ENCODE measurements around the gene C1orf52.
"Not testable (repeated sequence)": the region's sequence is repeated elsewhere in the genome, so short reads cannot be mapped to it uniquely, and the experiment has no call there.

Gene C1orf52

GRCh38 chr1:85278853-85279314 is 19.4 kb upstream of the C1orf52 start:
- in situ Hi-C loops (cut with MboI; ENCODE audit: low sequenced_read_pairs), result no loop called here

- in situ Hi-C loops (cut with MboI; ENCODE audit: low sequenced_read_pairs), result no loop called here
Observed at GRCh38 chr1:85277802-85278201, 18.3 kb upstream of the C1orf52 start.

- in situ Hi-C loops (cut with MboI; ENCODE audit: low sequenced_read_pairs), result no loop called here
Observed at GRCh38 chr1:85276978-85277639, 17.6 kb upstream of the C1orf52 start.

GRCh38 chr1:85276215-85276977 is 16.9 kb upstream of the C1orf52 start, which contains the start of gene BCL10:
TSS of gene BCL10 (minus strand) at chr1:85276632. CDS start at chr1:85276352, 280 bp downstream.
- in situ Hi-C loops (cut with MboI; ENCODE audit: low sequenced_read_pairs), result no loop called here

- in situ Hi-C loops (cut with MboI; ENCODE audit: low sequenced_read_pairs), result no loop called here
Observed at GRCh38 chr1:85275701-85276214, 16.3 kb upstream of the C1orf52 start.

GRCh38 chr1:85274969-85275453 is 15.5 kb upstream of the C1orf52 start:
- in situ Hi-C loops (cut with MboI; ENCODE audit: low sequenced_read_pairs), result no loop called here

GRCh38 chr1:85273397-85273796 is 13.9 kb upstream of the C1orf52 start:
- in situ Hi-C loops (cut with MboI; ENCODE audit: low sequenced_read_pairs), result no loop called here

GRCh38 chr1:85268801-85269585 is 9.5 kb upstream of the C1orf52 start:
- in situ Hi-C loops (cut with MboI; ENCODE audit: low sequenced_read_pairs), result no loop called here

GRCh38 chr1:85267313-85267712 is 7.9 kb upstream of the C1orf52 start:
- in situ Hi-C loops (cut with MboI; ENCODE audit: low sequenced_read_pairs), result no loop called here

GRCh38 chr1:85264150-85264549 is 4.7 kb upstream of the C1orf52 start:
- in situ Hi-C loops (cut with MboI; ENCODE audit: low sequenced_read_pairs), result no loop called here

GRCh38 chr1:85262985-85263384 is 3.5 kb upstream of the C1orf52 start:
- in situ Hi-C loops (cut with MboI; ENCODE audit: low sequenced_read_pairs), result no loop called here

- in situ Hi-C loops (cut with MboI; ENCODE audit: low sequenced_read_pairs), result no loop called here
Observed at GRCh38 chr1:85259912-85260274, 431 bp upstream of the C1orf52 start.

GRCh38 chr1:85258536-85259117 is 835 bp downstream of the C1orf52 start:
- in situ Hi-C loops (cut with MboI; ENCODE audit: low sequenced_read_pairs), result no loop called here

GRCh38 chr1:85249042-85249441 is 10.4 kb downstream of the C1orf52 start:
- in situ Hi-C loops (cut with MboI; ENCODE audit: low sequenced_read_pairs), result not testable (repeated sequence)

GRCh38 chr1:85245891-85246290 is 13.6 kb downstream of the C1orf52 start:
- in situ Hi-C loops (cut with MboI; ENCODE audit: low sequenced_read_pairs), result no loop called here

- in situ Hi-C loops (cut with MboI; ENCODE audit: low sequenced_read_pairs), result no loop called here
Observed at GRCh38 chr1:85245456-85245855, 14.0 kb downstream of the C1orf52 start.

GRCh38 chr1:85244271-85245061 is 15.0 kb downstream of the C1orf52 start:
- in situ Hi-C loops (cut with MboI; ENCODE audit: low sequenced_read_pairs), result no loop called here

- in situ Hi-C loops (cut with MboI; ENCODE audit: low sequenced_read_pairs), result no loop called here
Observed at GRCh38 chr1:85243372-85243771, 16.1 kb downstream of the C1orf52 start.

GRCh38 chr1:85240643-85241042 is 18.8 kb downstream of the C1orf52 start:
- in situ Hi-C loops (cut with MboI; ENCODE audit: low sequenced_read_pairs), result no loop called here

- in situ Hi-C loops (cut with MboI; ENCODE audit: low sequenced_read_pairs), result no loop called here
Observed at GRCh38 chr1:85240174-85240601, 19.3 kb downstream of the C1orf52 start.

Data from HL-60/S4 (cell line).